ENCODE results near the gene ABCA12.
"Not testable (repeated sequence)": the region's sequence is repeated elsewhere in the genome, so short reads cannot be mapped to it uniquely, and the experiment has no call there.

ABCA12 gene

GRCh38 chr2:215138479-215138878 lies at the start of gene ABCA12:
Gene ABCA12 (minus strand): TSS chr2:215138626. CDS start chr2:215138208, 418 bp downstream.
- no peak for DNase-seq

- DNase-seq = no peak
These were observed 49.7 kb upstream of the ABCA12 start for GRCh38 chr2:215188078-215188477.

GRCh38 chr2:215186021-215186420 lies 47.6 kb upstream of the ABCA12 start:
- DNase-seq = no peak

- no peak for DNase-seq
These were observed 39.7 kb upstream of the ABCA12 start for GRCh38 chr2:215178121-215178520.

GRCh38 chr2:215171796-215172195 lies 33.4 kb upstream of the ABCA12 start:
- DNase-seq = no peak

- peak; percentile 22 for DNase-seq
These were observed 32.7 kb upstream of the ABCA12 start for GRCh38 chr2:215171151-215171550.

GRCh38 chr2:215166505-215166904 lies 28.1 kb upstream of the ABCA12 start:
- not testable (repeated sequence) for DNase-seq

- DNase-seq = not testable (repeated sequence)
These were observed 24.9 kb upstream of the ABCA12 start for GRCh38 chr2:215163319-215163718.

- DNase-seq = no peak
These were observed 22.9 kb upstream of the ABCA12 start for GRCh38 chr2:215161301-215161829.

- no peak for DNase-seq
These were observed 21.7 kb upstream of the ABCA12 start for GRCh38 chr2:215160081-215160480.

GRCh38 chr2:215156453-215156852 lies 18.0 kb upstream of the ABCA12 start:
- DNase-seq = no peak

GRCh38 chr2:215149894-215150293 lies 11.5 kb upstream of the ABCA12 start:
- DNase-seq = no peak

- no peak for DNase-seq
These were observed 11.1 kb upstream of the ABCA12 start for GRCh38 chr2:215149486-215149885.

GRCh38 chr2:215149060-215149459 lies 10.6 kb upstream of the ABCA12 start:
- no peak for DNase-seq

- no peak for DNase-seq
These were observed 7.2 kb upstream of the ABCA12 start for GRCh38 chr2:215145611-215146010.

GRCh38 chr2:215144106-215144875 lies 5.9 kb upstream of the ABCA12 start:
- DNase-seq = no peak

- no peak for DNase-seq
These were observed 5.0 kb upstream of the ABCA12 start for GRCh38 chr2:215143458-215143857.

GRCh38 chr2:215141706-215142105 lies 3.3 kb upstream of the ABCA12 start:
- DNase-seq = no peak

GRCh38 chr2:215140166-215140707 lies 1.8 kb upstream of the ABCA12 start:
- no peak for DNase-seq

GRCh38 chr2:215137741-215138340 lies 585 bp downstream of the ABCA12 start:
- DNase-seq = no peak

GRCh38 chr2:215137329-215137686 lies 1.1 kb downstream of the ABCA12 start:
- DNase-seq = no peak

- DNase-seq = no peak
These were observed 1.6 kb downstream of the ABCA12 start for GRCh38 chr2:215136669-215137328.

GRCh38 chr2:215120401-215120800 lies 18.0 kb downstream of the ABCA12 start:
- DNase-seq = no peak

- no peak for DNase-seq
These were observed 18.6 kb downstream of the ABCA12 start for GRCh38 chr2:215119847-215120246.
